Superior temporal gyrus (tissue), 1 donor: Measurements from ENCODE around the gene SPHK2.
A peak's percentile ranks its signal among the peaks of the same experiment; 100 is the strongest.
"Not testable (repeated sequence)": the region's sequence is repeated elsewhere in the genome, so short reads cannot be mapped to it uniquely, and the experiment has no call there.

Experiments
- DNase-seq: peaks from one replicate; pipeline ENCODE4 v3.0.0-alpha.2; 2016; ENCODE audit errors: extremely low spot score

Gene SPHK2

DNA sequence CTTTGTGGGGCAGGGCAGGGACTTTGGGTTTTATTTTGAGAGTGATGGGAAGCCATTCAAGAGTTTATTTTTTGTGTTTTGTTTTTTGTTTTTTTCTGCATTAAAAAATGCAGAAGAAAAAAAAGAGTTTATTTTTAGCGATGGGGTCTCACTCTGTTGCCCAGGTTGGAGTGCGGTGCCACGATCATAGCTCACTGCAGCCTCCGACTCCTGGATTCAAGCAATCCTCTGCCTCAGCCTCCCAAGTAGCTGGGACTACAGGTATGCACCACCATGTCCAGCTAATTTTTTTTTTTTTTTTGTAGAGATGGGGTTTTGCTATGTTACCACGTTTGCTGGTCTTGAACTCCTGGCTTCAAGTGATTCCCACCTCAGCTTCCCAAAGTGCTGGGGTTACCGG is 39.2 kb downstream of the SPHK2 start:
- no peak for DNase-seq

GRCh38 chr19:48659768-48660167 is 40.5 kb downstream of the SPHK2 start:
- DNase-seq: peak; percentile 22

DNA sequence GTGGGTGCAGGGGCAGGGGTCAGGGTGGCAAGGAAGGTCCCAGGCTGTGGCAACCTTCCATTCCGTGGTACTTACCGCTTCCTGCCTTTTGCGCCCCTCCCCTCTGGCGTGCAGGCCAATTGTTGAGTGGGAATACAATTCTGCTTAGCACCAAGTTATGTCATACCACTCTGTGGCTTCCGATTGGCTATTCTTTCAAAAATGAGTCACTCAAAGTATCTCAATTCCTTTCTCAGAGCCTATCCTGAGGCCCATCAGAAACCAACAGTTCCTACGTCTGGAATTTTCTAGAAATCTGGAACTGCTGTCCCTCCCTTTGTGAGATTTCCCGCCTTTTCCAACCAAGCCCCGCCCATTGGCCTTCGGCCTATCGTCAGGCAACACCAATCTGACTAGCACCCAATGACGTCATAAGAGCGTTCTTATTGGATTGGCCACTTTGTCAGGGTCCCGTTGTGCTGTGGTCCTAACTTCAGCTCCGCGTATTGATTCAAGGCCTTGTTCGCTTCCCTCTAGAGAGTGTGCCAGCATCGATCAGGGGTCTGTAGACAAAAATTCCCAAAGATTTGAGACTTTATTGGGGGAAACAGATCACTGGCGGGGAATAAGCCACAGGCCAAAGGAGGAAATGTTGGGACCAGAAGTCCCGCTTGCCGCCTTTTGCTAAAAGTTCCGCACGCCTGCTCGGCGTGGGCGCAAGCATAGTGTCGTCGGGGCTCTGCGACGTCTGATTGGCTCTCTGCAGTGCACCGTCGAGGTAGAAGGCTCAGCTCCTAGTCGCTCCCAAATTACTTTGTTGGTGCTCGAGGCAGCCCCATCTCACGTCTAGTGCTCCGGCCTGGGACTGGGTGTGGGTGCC is 41.8 kb downstream of the SPHK2 start:
- peak; percentile 90 for DNase-seq

GRCh38 chr19:48661711-48662090 is 42.4 kb downstream of the SPHK2 start:
- no peak for DNase-seq

DNA sequence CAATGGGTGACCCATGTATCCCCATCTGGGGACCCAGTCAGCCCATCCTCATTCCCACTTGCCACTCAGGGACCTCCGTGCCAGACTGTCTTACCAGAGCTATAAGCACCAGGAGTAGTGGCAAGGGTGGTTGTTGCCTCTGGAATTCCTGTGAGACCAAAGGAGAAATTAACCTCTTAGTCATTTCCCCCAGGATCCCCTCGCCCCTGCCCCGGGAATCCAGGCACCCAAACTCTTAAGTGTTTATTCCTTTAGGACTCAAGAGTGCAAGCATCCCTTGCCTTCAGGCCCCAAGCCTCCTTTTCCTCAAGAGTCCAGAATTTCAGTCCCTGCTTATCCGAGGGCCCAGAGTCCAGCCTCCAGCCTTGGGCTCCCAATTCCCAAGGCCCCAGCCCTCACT is 44.4 kb downstream of the SPHK2 start:
- DNase-seq: no peak

GRCh38 chr19:48664476-48664875 is 45.2 kb downstream of the SPHK2 start:
- no peak for DNase-seq

GRCh38 chr19:48665786-48666185 is 46.5 kb downstream of the SPHK2 start:
- DNase-seq: no peak

DNA sequence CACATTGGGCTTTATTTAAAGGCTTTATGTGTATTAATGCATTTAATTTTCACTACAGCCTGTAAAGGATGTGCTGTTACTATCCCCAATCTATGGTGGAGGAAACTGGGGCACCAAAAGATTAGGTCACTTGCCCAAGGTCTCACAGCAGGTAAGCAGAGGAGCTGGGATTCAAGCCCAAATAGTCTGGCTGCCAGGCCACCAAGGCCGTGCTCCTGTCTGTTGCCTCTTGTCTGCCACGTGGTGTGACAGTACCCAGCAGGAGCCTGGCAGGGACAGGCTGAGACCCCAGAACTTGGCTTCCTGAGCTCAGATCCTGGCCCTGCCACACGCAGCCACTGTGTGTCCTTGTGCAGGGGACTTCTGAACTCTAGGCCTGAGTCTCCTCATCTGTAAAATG is 49.0 kb downstream of the SPHK2 start:
- no peak for DNase-seq

DNA sequence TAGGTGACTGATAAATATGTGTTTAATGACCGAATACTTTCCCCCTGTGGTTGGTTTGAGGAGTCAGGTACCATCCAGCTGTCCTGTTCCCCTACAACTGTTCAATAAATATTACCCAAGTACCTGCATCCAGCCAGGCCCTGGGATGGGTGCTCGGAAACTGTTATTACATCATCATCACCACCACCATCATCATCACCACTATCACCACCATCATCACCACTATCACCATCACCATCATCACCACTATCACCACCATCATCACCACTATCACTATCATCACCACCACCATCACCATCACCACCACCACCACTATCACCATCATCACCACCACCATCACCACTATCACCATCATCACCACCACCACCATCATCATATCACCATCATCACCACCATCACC is 49.5 kb downstream of the SPHK2 start:
- no peak for DNase-seq

GRCh38 chr19:48669903-48670668 is 50.8 kb downstream of the SPHK2 start:
- no peak for DNase-seq

- no peak for DNase-seq
Measured at GRCh38 chr19:48670699-48671445, 51.6 kb downstream of the SPHK2 start.

DNA sequence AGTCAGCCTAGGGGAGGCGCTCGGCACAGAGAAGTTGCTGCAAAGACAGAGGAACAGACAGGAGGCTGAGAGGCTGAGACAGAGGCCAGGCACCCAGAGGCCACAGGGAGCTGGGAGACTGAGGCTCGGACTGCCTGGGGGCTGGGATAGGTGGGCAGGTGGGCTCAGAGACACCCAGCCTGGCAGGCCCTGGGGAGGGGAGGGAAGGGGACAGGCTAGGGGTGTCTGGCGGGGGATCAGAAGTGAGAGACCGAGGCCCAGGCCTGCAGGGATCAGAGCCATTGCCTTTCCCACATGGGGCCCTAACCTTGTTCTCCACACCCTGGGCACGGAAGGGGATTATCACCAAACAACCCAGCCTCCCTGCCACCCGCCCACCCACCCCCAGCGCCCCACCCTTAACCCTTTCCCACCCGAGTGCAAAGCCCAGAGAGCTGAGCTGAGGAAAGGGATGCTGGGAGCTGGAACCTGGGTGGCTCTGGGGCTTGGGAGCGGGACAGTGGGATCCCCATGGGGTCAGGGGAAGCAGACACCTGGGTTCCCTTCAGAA is 52.2 kb downstream of the SPHK2 start:
- DNase-seq: no peak

- DNase-seq: no peak
Measured at GRCh38 chr19:48672994-48673393, 53.7 kb downstream of the SPHK2 start, which contains the start of gene NTN5. NTN5 (minus strand) TSS chr19:48673017; CDS start chr19:48670986, 2,031 bp downstream.

DNA sequence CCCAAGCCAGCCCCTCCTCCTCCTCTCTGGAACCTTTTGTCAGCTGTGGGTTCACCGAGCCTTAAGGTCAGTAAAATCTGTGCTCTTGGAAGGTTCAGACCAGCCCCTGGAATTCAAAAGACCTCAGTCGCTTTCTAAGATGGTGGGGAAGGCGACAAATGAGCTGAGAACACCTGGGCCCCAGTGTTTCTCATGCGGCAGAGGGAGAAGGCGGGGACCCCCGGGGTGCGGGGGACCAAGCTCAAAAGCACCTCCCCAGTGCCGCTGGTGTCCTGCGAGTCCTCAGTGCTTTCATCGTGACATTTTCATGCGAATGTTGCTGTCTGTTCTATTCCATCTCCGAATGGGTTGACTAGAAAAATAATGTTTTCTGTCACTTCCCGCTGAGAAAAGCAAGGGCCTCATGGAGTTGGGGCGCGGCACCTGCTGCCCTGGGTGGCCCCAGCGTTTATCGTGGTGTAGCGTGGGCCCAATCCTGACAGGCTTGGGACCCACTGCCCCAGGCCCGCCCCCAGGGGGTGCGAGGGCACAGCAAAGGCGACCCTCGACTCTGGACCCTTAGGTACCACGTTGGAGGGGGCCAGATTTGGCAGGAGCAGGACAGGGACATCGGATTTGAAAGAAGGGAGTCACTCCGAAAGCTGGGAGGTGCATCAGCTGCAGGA is 54.3 kb downstream of the SPHK2 start:
- no peak for DNase-seq

DNA sequence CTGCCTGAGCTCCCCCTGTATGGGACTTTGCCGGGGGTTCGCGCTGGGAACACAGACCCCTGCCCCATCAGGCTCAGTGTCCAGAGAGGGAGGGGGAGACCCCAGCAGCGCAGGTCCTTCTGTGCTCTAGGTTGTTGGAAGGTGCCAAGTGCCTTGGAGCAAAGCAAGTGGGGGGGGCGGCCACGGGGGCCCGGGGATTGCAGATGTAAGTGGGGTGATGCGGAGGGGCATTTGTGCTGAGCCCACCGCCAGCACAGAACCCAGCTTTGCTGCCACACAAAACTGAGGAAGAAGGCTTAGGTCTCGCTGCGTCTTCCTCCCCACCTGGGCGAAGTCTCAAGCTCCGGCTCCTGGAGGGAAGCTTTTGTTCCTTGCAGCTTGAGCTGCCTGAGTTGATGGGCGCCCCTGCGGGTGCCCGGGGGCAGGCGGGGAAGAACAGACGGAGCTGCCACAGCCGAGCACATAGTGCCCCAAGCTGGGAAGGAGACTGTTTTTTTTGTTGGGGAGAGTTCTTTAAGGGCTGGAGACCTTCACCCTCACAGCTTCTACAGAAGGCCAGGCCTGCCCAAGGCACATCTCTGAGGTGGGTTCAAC is 55.0 kb downstream of the SPHK2 start:
- no peak for DNase-seq

GRCh38 chr19:48674921-48675824 is 55.9 kb downstream of the SPHK2 start:
- peak; percentile 95 for DNase-seq

GRCh38 chr19:48676487-48676886 is 57.2 kb downstream of the SPHK2 start:
- DNase-seq: no peak

DNA sequence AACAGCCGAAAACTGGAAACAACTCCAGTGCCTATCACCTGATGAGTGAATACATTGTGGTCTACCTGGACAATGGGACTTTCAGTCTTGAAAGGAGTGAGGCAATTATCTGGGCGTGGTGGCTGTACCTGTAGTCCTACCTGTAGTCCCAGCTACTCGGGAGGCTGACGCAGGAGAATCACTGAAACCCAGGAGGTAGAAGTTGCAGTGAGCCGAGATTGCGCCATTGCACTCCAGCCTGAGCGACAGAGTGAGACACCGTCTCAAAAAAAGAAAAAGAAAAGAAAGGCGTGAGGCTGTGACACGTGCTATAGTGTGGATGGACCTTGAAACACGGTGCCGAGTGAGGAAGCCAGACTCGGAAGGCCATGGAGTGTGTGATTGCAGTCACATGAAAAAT is 57.6 kb downstream of the SPHK2 start:
- no peak for DNase-seq

DNA sequence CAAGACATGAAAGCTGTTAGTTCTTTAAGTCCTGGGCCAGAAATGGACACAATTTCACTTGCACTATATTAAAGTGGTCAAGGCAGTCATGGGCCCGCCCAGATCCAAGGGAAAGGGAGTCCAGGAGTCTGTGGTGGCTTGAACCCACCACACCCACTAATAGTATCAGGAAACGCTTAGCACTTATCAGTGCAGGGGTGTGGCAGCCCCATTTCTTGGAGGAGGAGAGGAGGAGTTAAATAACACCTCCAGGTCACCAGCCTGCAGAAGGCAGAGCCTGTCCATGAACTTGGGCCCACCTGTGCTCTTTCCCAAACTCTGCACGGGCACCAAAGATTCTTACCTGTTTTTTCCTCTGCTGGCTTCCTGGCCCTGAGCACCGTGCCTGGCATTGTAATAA is 58.9 kb downstream of the SPHK2 start:
- no peak for DNase-seq

DNA sequence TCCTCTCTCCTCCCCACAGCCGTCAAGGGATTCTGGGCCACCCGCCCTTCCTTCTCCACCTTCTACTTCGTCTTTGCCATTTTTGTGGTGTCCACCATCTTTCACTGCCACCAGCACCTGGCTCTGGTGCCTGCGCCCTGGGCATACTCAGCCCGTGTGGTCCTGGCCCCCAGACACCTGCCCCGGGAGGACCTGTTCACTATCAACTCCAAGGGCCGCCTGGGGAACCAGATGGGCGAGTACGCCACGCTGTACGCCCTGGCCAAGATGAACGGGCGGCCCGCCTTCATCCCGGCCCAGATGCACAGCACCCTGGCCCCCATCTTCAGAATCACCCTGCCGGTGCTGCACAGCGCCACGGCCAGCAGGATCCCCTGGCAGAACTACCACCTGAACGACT is 60.7 kb downstream of the SPHK2 start:
- not testable (repeated sequence) for DNase-seq
